ENCODE results near the gene KRT2. TPM values are rescaled to one million over a fixed set of nuclear protein-coding genes. Genes with fewer than 3 reads are reported as not detected.

KRT2 gene
- total and polyA plus RNA-seq, 4 donors: not detected

DNA sequence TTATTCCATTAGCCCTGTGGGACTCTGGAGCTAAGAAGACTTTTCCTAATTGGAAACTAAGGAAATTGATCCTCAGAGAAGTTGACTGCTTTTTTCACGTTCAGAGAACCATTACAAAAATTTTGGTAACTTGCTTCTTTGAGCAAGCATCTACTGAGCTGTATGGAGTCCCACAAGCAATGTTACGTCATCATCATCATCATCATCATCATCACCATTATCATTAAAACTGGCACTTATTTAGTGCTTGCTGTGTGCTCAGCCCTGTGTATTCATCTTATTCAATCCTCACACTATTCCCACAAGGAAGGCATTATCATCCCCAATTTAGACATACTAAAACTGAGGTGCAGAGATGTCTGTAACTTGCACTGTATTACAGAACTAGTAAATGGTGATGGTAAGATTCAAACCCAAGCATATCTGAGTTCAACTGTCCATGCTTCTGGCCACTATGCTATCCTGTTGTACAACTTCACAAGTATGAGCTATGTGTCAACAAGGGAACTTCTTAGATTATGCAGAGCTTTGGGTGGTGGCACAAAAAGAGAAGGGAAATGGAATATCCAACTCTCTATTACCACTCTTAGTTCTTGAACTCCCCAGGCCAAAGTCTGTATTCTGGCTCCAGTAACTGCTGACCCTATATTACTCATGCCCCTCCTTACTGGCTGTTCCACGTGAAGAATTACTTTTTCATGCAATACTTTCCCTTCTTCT, 21.9 kb upstream of the KRT2 start:
- H3K4me1 ChIP-seq (ENCODE audit: control insufficient read depth in 4 of 4, insufficient read depth in 4 of 4, low read length in 3 of 4): no peaks in the 10 kb centered on the region
- 61% methylated on average over 3 of the region's 3 CpGs for WGBS
- no peak overlapping the region for H3K27ac ChIP-seq (ENCODE audit: low read depth in 1 of 2, low read length in 2 of 2)
- peaks cover 0 to 5% (median 0%) of the 10 kb centered on the region in 4 donors for H3K27me3 ChIP-seq (ENCODE audit: control insufficient read depth in 4 of 4, insufficient read depth in 4 of 4, low read length in 3 of 4)
- TF ChIP-seq FOXA1 (IDR thresholded peaks at IDR 0.05): no peak
- no peak for TF ChIP-seq YY1 (IDR thresholded peaks at IDR 0.05)
- TF ChIP-seq, protein P1, sequence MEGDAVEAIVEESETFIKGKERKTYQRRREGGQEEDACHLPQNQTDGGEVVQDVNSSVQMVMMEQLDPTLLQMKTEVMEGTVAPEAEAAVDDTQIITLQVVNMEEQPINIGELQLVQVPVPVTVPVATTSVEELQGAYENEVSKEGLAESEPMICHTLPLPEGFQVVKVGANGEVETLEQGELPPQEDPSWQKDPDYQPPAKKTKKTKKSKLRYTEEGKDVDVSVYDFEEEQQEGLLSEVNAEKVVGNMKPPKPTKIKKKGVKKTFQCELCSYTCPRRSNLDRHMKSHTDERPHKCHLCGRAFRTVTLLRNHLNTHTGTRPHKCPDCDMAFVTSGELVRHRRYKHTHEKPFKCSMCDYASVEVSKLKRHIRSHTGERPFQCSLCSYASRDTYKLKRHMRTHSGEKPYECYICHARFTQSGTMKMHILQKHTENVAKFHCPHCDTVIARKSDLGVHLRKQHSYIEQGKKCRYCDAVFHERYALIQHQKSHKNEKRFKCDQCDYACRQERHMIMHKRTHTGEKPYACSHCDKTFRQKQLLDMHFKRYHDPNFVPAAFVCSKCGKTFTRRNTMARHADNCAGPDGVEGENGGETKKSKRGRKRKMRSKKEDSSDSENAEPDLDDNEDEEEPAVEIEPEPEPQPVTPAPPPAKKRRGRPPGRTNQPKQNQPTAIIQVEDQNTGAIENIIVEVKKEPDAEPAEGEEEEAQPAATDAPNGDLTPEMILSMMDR (IDR thresholded peaks at IDR 0.05; ENCODE audit: low read depth, low read length, missing input control): no peak
- no peak for TF ChIP-seq TAF1 (conservative IDR thresholded peaks at IDR 0.05)
- TF ChIP-seq REST (IDR thresholded peaks at IDR 0.05): no peak
- TF ChIP-seq, protein P2, sequence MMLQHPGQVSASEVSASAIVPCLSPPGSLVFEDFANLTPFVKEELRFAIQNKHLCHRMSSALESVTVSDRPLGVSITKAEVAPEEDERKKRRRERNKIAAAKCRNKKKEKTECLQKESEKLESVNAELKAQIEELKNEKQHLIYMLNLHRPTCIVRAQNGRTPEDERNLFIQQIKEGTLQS (IDR thresholded peaks at IDR 0.05): no peak
- no peak for TF ChIP-seq JUND (IDR thresholded peaks at IDR 0.05)
- TF ChIP-seq EGR1 (IDR thresholded peaks at IDR 0.05; ENCODE audit: low read depth in 2 of 2): no peak
- no peak for TF ChIP-seq RAD21 (IDR thresholded peaks at IDR 0.05)
- TF ChIP-seq HNF4A (conservative IDR thresholded peaks at IDR 0.05): no peak
- no peak for TF ChIP-seq SP1 (IDR thresholded peaks at IDR 0.05)
- no peak overlapping the region for H3K9ac ChIP-seq (ENCODE audit: low read depth in 1 of 2, low read length in 2 of 2)
- no peak for DNase-seq (ENCODE audit: low spot score)
- no peak overlapping the region for H3K4me3 ChIP-seq (ENCODE audit: low read depth in 1 of 3, low read length in 3 of 3)
- no peaks in the 10 kb centered on the region for H3K36me3 ChIP-seq (ENCODE audit: control insufficient read depth in 4 of 4, insufficient read depth in 3 of 4, low read depth in 1 of 4, low read length in 3 of 4)
- no peaks in the 10 kb centered on the region for H3K9me3 ChIP-seq (ENCODE audit: control insufficient read depth in 4 of 4, low read length in 3 of 4)

GRCh38 chr12:52673217-52673616, 21.2 kb upstream of the KRT2 start:
- H3K9ac ChIP-seq (ENCODE audit: low read depth in 1 of 2, low read length in 2 of 2): no peak overlapping the region
- no peak overlapping the region for H3K27ac ChIP-seq (ENCODE audit: low read depth in 1 of 2, low read length in 2 of 2)
- no peak overlapping the region for H3K4me3 ChIP-seq (ENCODE audit: low read depth in 1 of 3, low read length in 3 of 3)
- 68% methylated on average over 5 of the region's 5 CpGs for WGBS
- DNase-seq (ENCODE audit: low spot score): no peak
- H3K36me3 ChIP-seq (ENCODE audit: control insufficient read depth in 4 of 4, insufficient read depth in 3 of 4, low read depth in 1 of 4, low read length in 3 of 4): no peaks in the 10 kb centered on the region
- H3K9me3 ChIP-seq (ENCODE audit: control insufficient read depth in 4 of 4, low read length in 3 of 4): no peaks in the 10 kb centered on the region
- peaks cover 0 to 5% (median 0%) of the 10 kb centered on the region in 4 donors for H3K27me3 ChIP-seq (ENCODE audit: control insufficient read depth in 4 of 4, insufficient read depth in 4 of 4, low read length in 3 of 4)
- H3K4me1 ChIP-seq (ENCODE audit: control insufficient read depth in 4 of 4, insufficient read depth in 4 of 4, low read length in 3 of 4): no peaks in the 10 kb centered on the region
- TF ChIP-seq, protein P1 (IDR thresholded peaks at IDR 0.05; ENCODE audit: low read depth, low read length, missing input control): no peak
- no peak for TF ChIP-seq NR2F2 (IDR thresholded peaks at IDR 0.05)
- no peak for TF ChIP-seq RAD21 (IDR thresholded peaks at IDR 0.05)
- TF ChIP-seq HNF4G (IDR thresholded peaks at IDR 0.05): no peak
- TF ChIP-seq YY1 (IDR thresholded peaks at IDR 0.05): no peak
- TF ChIP-seq FOXA1 (IDR thresholded peaks at IDR 0.05): no peak
- no peak for TF ChIP-seq TAF1 (conservative IDR thresholded peaks at IDR 0.05)
- TF ChIP-seq REST (IDR thresholded peaks at IDR 0.05): no peak
- no peak for TF ChIP-seq ZBTB33 (IDR thresholded peaks at IDR 0.05)
- no peak for TF ChIP-seq SP1 (IDR thresholded peaks at IDR 0.05)
- no peak for TF ChIP-seq HNF4A (conservative IDR thresholded peaks at IDR 0.05)
- TF ChIP-seq GABPA (IDR thresholded peaks at IDR 0.05 in 1 of 2, conservative IDR thresholded peaks at IDR 0.05 in 1 of 2): no peak
- no peak for TF ChIP-seq JUND (IDR thresholded peaks at IDR 0.05)
- TF ChIP-seq, protein P3, sequence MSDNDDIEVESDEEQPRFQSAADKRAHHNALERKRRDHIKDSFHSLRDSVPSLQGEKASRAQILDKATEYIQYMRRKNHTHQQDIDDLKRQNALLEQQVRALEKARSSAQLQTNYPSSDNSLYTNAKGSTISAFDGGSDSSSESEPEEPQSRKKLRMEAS (IDR thresholded peaks at IDR 0.05): no peak
- no peak for TF ChIP-seq RXRA (IDR thresholded peaks at IDR 0.05)

All from liver (tissue), 9 donors.